ENCODE data around the gene SAP25. TPM values are rescaled to one million over a fixed set of nuclear protein-coding genes. Genes with fewer than 3 reads are reported as not detected.

SAP25 gene
- total RNA-seq, 1 experiment from 2014 or later: 2.0 TPM

DNA sequence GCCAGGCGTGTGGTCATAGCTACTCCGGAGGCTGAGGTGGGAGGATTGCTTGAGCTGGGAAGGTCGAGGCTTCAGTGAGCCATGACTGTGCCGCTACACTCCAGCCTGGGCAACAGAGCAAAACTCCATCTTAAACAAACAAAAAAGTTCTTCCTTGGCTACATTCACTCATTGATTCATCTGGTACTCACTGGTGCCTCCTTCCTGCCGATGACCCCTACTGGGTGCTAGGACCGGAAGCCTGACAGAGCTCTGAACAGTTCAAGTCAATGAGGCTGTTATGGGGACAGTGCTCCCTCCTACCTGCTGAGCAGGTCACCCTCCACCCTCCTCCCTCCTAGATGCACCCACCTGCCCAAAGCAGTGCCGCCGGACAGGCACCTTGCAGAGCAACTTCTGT lies 33.4 kb upstream of the SAP25 start:
- Histone ChIP-seq H3K36me3 (ENCODE audit: control insufficient read depth, insufficient read depth, low read length) (no peaks in the 10 kb centered on the region), H3K4me1 (peaks cover 13% of the 10 kb centered on the region), H3K9me3 (no peaks in the 10 kb centered on the region), H3K27me3 (replicated peaks; ENCODE audit: control insufficient read depth, insufficient read depth, low read length) (no peaks in the 10 kb centered on the region), H3K4me3 (ENCODE audit: low read depth, low read length) (no peak overlapping the region)
- CTCF ChIA-PET: interaction anchor here (2.2 kb wide), 1 partner anchor 23 kb away, joined by 7 read pairs; no protein-coding TSS in a partner anchor
- H3K9me3 Mint-ChIP-seq (ENCODE audit: unreplicated experiment): no peaks in the 10 kb centered on the region
- no peaks in the 10 kb centered on the region for H3K27me3 Mint-ChIP-seq (ENCODE audit: insufficient read depth, unreplicated experiment)
- DNase-seq: no peak
- no peaks in the 10 kb centered on the region for H3K4me1 Mint-ChIP-seq (ENCODE audit: low read depth, unreplicated experiment)
- TF ChIP-seq, protein P1, sequence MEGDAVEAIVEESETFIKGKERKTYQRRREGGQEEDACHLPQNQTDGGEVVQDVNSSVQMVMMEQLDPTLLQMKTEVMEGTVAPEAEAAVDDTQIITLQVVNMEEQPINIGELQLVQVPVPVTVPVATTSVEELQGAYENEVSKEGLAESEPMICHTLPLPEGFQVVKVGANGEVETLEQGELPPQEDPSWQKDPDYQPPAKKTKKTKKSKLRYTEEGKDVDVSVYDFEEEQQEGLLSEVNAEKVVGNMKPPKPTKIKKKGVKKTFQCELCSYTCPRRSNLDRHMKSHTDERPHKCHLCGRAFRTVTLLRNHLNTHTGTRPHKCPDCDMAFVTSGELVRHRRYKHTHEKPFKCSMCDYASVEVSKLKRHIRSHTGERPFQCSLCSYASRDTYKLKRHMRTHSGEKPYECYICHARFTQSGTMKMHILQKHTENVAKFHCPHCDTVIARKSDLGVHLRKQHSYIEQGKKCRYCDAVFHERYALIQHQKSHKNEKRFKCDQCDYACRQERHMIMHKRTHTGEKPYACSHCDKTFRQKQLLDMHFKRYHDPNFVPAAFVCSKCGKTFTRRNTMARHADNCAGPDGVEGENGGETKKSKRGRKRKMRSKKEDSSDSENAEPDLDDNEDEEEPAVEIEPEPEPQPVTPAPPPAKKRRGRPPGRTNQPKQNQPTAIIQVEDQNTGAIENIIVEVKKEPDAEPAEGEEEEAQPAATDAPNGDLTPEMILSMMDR (IDR thresholded peaks at IDR 0.05; ENCODE audit: insufficient read depth in 1 of 2, low read depth in 1 of 2, low read length in 1 of 2, severe bottlenecking in 1 of 2, unreplicated experiment in 1 of 2): no peak
- no peak overlapping the region for H3K27ac Mint-ChIP-seq (ENCODE audit: unreplicated experiment)
- peak overlapping the region; percentile 52 for H3K4me3 Mint-ChIP-seq (ENCODE audit: unreplicated experiment)
- BruUV-seq (replicated peaks): no TSS peak
- intact Hi-C loops (cut with micrococcal nuclease; ENCODE audit: unreplicated experiment): no loop called here
- POLR2A ChIA-PET: interaction anchor here (0.6 kb wide), 1 partner anchor 22 kb away, joined by 4 read pairs; no protein-coding TSS in a partner anchor
- peaks cover 25% of the 10 kb centered on the region for H3K36me3 Mint-ChIP-seq (ENCODE audit: insufficient read depth, unreplicated experiment)

DNA sequence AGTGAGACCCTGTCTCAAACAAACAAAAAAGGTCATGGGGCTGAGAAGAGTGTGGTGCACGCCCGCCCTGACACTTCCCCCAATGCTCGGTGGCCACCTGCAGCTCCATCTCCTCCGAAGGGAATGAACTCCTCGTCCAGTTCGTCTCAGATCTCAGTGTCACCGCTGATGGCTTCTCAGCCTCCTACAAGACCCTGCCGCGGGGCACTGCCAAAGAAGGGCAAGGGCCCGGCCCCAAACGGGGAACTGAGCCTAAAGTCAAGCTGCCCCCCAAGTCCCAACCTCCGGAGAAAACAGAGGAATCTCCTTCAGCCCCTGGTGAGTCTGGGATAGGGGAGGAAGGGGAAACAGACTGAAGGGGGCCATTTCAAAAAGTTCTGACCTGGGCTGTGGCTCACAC lies 32.6 kb upstream of the SAP25 start:
- BruUV-seq (replicated peaks): no TSS peak
- H3K36me3 Mint-ChIP-seq (ENCODE audit: insufficient read depth, unreplicated experiment): peaks cover 17% of the 10 kb centered on the region
- CTCF ChIA-PET: interaction anchor here (1.5 to 2.2 kb wide), 3 partner anchors 20 to 99 kb away, joined by 6 to 10 read pairs (median 6); partner anchors contain the start of genes FBXO24, LRCH4 and POP7

DNA sequence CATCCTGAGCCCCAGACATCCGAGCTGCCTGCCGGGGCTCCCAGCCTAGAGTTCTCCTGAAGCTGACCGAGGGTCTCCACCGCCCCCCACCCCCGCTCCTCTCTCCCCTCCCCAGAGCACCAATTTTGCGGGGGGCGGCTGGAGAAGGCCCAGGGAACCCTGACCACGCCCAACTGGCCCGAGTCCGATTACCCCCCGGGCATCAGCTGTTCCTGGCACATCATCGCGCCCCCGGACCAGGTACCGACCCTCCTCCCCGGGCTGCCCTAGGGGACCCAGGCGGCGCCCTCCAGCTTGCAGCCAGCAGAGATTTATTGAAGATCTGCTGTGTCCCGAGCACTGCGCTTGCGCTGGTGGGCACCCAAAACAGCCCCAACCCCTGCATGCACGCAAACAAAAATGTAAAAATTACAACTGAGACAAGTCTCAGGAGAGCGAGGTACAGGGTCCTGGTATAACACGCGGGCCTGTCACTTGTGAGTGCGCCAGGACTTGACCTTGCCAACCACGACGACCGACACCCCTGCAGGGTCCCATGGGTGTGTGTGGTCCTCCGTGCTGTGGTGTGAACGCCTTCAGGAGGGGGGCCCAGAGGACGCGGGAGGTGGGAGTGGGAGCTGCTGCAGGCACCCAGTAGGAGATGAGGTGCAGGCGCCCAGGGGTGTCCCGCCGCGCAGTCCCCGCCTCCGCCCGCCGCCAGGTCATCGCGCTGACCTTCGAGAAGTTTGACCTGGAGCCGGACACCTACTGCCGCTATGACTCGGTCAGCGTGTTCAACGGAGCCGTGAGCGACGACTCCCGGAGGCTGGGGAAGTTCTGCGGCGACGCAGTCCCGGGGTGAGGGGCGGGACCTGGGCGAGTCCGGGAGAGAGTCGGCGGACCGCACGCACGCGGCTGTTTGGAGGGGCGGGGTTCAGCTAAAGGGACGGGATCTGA lies 31.5 kb upstream of the SAP25 start:
- H3K36me3 ChIP-seq (ENCODE audit: control insufficient read depth, insufficient read depth, low read length): no peaks in the 10 kb centered on the region
- H3K9me3 Mint-ChIP-seq (ENCODE audit: unreplicated experiment): no peaks in the 10 kb centered on the region
- H3K36me3 Mint-ChIP-seq (ENCODE audit: insufficient read depth, unreplicated experiment): peaks cover 14% of the 10 kb centered on the region
- BruUV-seq (replicated peaks): no TSS peak
- DNase-seq: peak; percentile 78 to 80
- intact Hi-C loops (cut with micrococcal nuclease; ENCODE audit: unreplicated experiment): loop anchor here (1.0 to 2.0 kb wide), 6 partner anchors 18 to 120 kb away; partner anchors contain the start of genes FBXO24, GNB2 and LRCH4
- ChIA-PET POLR2A (interaction anchor here (1.8 kb wide), 1 partner anchor 20 kb away, joined by 10 read pairs; the partner anchor contains the start of genes FBXO24 and LRCH4), CTCF (interaction anchor here (0.6 to 2.2 kb wide), 4 partner anchors 19 to 100 kb away, joined by 6 to 10 read pairs (median 7); partner anchors contain the start of genes FBXO24, LRCH4 and POP7)
- H3K27ac Mint-ChIP-seq (ENCODE audit: unreplicated experiment): peak overlapping the region; percentile 74
- no peaks in the 10 kb centered on the region for H3K9me3 ChIP-seq
- H3K27me3 ChIP-seq (replicated peaks; ENCODE audit: control insufficient read depth, insufficient read depth, low read length): no peaks in the 10 kb centered on the region
- TF ChIP-seq, protein P1 (IDR thresholded peaks at IDR 0.05; ENCODE audit: insufficient read depth in 1 of 2, low read depth in 1 of 2, low read length in 1 of 2, severe bottlenecking in 1 of 2, unreplicated experiment in 1 of 2): no peak
- H3K4me1 ChIP-seq: peaks cover 16% of the 10 kb centered on the region
- no peaks in the 10 kb centered on the region for H3K4me1 Mint-ChIP-seq (ENCODE audit: low read depth, unreplicated experiment)
- H3K27me3 Mint-ChIP-seq (ENCODE audit: insufficient read depth, unreplicated experiment): no peaks in the 10 kb centered on the region
- H3K4me3 Mint-ChIP-seq (ENCODE audit: unreplicated experiment): peak overlapping the region; percentile 91
- H3K4me3 ChIP-seq (ENCODE audit: low read depth, low read length): peak overlapping the region; percentile 67

More for the DNA sequence above, 32.6 kb upstream of the SAP25 start:
- Mint-ChIP-seq H3K27me3 (ENCODE audit: insufficient read depth, unreplicated experiment) (no peaks in the 10 kb centered on the region), H3K27ac (ENCODE audit: unreplicated experiment) (no peak overlapping the region), H3K4me3 (ENCODE audit: unreplicated experiment) (peak overlapping the region; percentile 91), H3K9me3 (ENCODE audit: unreplicated experiment) (no peaks in the 10 kb centered on the region), H3K4me1 (ENCODE audit: low read depth, unreplicated experiment) (no peaks in the 10 kb centered on the region)
- H3K36me3 ChIP-seq (ENCODE audit: control insufficient read depth, insufficient read depth, low read length): no peaks in the 10 kb centered on the region
- H3K4me3 ChIP-seq (ENCODE audit: low read depth, low read length): peak overlapping the region; percentile 67
- H3K9me3 ChIP-seq: no peaks in the 10 kb centered on the region
- DNase-seq: no peak
- POLR2A ChIA-PET: interaction anchor here (1.8 kb wide), 1 partner anchor 21 kb away, joined by 10 read pairs; the partner anchor contains the start of genes FBXO24 and LRCH4
- H3K4me1 ChIP-seq: peaks cover 17% of the 10 kb centered on the region
- intact Hi-C loops (cut with micrococcal nuclease; ENCODE audit: unreplicated experiment): no loop called here
- TF ChIP-seq, protein P1 (IDR thresholded peaks at IDR 0.05; ENCODE audit: insufficient read depth in 1 of 2, low read depth in 1 of 2, low read length in 1 of 2, severe bottlenecking in 1 of 2, unreplicated experiment in 1 of 2): no peak
- no peaks in the 10 kb centered on the region for H3K27me3 ChIP-seq (replicated peaks; ENCODE audit: control insufficient read depth, insufficient read depth, low read length)

Measured in Caco-2 (cell line).